ENCODE results near the gene CDC16. TPM values are rescaled to one million over a fixed set of nuclear protein-coding genes. Genes with fewer than 3 reads are reported as not detected.

The CDC16 gene
- total and polyA plus RNA-seq, 2 donors (not counting 1 experiment from before 2014, with no cell fraction given): 94.8 to 127 TPM

DNA sequence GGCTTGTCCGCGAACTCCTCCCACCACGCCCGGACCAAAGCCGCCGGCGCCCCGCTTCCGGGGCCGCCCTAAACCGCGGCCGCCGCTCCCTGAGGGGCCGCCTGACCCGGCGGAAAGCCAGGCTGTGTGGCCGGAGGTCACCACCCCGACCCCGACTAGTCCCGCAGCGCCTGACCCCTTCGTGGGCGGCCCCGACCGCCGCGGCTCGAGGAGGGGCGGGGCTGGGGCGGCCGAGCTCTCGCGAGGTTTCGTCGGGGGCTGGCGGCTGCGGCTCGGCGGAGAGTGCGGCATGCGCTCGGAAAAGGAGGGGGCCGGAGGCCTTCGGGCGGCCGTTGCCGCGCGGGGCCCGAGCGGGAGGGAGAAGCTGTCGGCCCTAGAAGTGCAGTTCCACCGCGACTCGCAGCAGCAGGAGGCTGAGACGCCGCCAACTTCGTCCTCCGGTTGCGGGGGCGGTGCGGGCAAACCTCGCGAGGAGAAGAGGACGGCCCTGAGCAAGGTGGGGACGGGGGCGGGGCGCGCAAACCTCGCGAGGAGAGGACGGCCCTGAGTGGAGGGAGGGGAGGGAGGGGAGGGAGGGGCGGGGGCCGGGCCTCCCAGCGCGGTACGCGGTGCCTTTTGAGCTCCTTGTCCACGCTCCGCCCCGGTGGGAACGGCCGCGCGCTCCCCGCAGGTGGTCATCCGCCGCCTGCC, 46.8 kb downstream of the CDC16 start, which contains the start of gene UPF3A:
TSS of gene UPF3A (plus strand) at position 251 of the 690 bp plus-strand sequence. CDS start at position 290, 39 bp downstream.
- no peaks in the 10 kb centered on the region for H3K9me3 Mint-ChIP-seq (ENCODE audit: insufficient read depth)
- CTCF ChIA-PET: interaction anchor here (1.1 to 1.2 kb wide), 2 partner anchors 30 to 59 kb away, joined by 3 read pairs; no protein-coding TSS in a partner anchor
- POLR2A ChIA-PET: interaction anchor here (0.6 to 2.4 kb wide), 5 partner anchors 32 to 1072 kb away, joined by 3 to 10 read pairs (median 6); partner anchors contain the start of genes CHAMP1 and CUL4A
- H3K4me1 Mint-ChIP-seq: peaks cover 34% of the 10 kb centered on the region
- no peaks in the 10 kb centered on the region for H3K27me3 Mint-ChIP-seq
- Histone ChIP-seq H2AFZ (ENCODE audit: insufficient read depth, low read depth, low read length, poor library complexity, severe bottlenecking) (peak within 1 kb of the TSS; percentile 99), H3K9me3 (ENCODE audit: control extremely low read depth in 1 of 3, control insufficient read depth in 2 of 3, insufficient read depth in 1 of 3, low read length in 2 of 3) (no peaks in the 10 kb centered on the region), H3K36me3 (replicated peaks in 1 of 2; ENCODE audit: control extremely low read depth in 1 of 2, control insufficient read depth in 1 of 2, extremely low read depth in 1 of 2, insufficient read depth in 2 of 2, low read length in 1 of 2) (peaks cover 0 to 20% of the 10 kb centered on the region in 2 experiments), H3K9ac (ENCODE audit: low read length) (peak within 1 kb of the TSS; percentile 84), H3K4me1 (ENCODE audit: control insufficient read depth in 2 of 2, insufficient read depth in 2 of 2, low read length in 2 of 2) (peaks cover 23 to 30% of the 10 kb centered on the region in 2 donors), H3K27ac (ENCODE audit: low read length in 2 of 2) (peak within 1 kb of the TSS; percentile 83 to 90), H3K4me3 (ENCODE audit: control extremely low read depth in 1 of 5, extremely low read depth in 1 of 5, insufficient read depth in 1 of 5, low read depth in 2 of 5, low read length in 4 of 5) (peak within 1 kb of the TSS; percentile 65 to 86 (median 75)), H3K27me3 (replicated peaks in 1 of 4; ENCODE audit: control extremely low read depth in 1 of 4, control insufficient read depth in 3 of 4, insufficient read depth in 4 of 4, low read length in 3 of 4) (no peaks in the 10 kb centered on the region), H3K79me2 (ENCODE audit: control insufficient read depth, insufficient read depth, low read length) (peaks cover 43% of the 10 kb centered on the region), H3K4me2 (replicated peaks; ENCODE audit: low read depth, low read length, poor library complexity, severe bottlenecking) (peak within 1 kb of the TSS; percentile 84), H4K20me1 (ENCODE audit: control insufficient read depth, insufficient read depth, low read length, poor library complexity, severe bottlenecking) (peaks cover 15% of the 10 kb centered on the region)
- DNase-seq: peak; percentile 97
- peak; percentile 77 for ATAC-seq (ENCODE audit: low read depth)
- TF ChIP-seq, protein P1, sequence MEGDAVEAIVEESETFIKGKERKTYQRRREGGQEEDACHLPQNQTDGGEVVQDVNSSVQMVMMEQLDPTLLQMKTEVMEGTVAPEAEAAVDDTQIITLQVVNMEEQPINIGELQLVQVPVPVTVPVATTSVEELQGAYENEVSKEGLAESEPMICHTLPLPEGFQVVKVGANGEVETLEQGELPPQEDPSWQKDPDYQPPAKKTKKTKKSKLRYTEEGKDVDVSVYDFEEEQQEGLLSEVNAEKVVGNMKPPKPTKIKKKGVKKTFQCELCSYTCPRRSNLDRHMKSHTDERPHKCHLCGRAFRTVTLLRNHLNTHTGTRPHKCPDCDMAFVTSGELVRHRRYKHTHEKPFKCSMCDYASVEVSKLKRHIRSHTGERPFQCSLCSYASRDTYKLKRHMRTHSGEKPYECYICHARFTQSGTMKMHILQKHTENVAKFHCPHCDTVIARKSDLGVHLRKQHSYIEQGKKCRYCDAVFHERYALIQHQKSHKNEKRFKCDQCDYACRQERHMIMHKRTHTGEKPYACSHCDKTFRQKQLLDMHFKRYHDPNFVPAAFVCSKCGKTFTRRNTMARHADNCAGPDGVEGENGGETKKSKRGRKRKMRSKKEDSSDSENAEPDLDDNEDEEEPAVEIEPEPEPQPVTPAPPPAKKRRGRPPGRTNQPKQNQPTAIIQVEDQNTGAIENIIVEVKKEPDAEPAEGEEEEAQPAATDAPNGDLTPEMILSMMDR (IDR thresholded peaks at IDR 0.05): no peak
- TF ChIP-seq EZH2 (IDR thresholded peaks at IDR 0.05; ENCODE audit: borderline replicate concordance, insufficient read depth, low read depth, low read length, poor library complexity, severe bottlenecking): no peak
- H3K27ac Mint-ChIP-seq: peak within 1 kb of the TSS; percentile 95
- intact Hi-C loops (cut with micrococcal nuclease): loop anchor here (1.0 to 2.0 kb wide), 2 partner anchors 19 to 33 kb away; partner anchors contain the start of gene CHAMP1
- 0% methylated on average over 75 of the region's 89 CpGs for WGBS (ENCODE audit: insufficient coverage)
- peak within 1 kb of the TSS; percentile 89 for H3K4me3 Mint-ChIP-seq

Data from B cell (primary cell).